HEK293 (cell line): ENCODE data around the gene GID4.

Experiments
- CTCF ChIA-PET: fragments of 350-600 bp; formaldehyde crosslinking; extraction: SDS; loops from one replicate; lab custom pipeline; 2021; ENCODE audit warnings: antibody characterized with exemption; lab: Yijun Ruan, JAX
- POLR2A ChIA-PET: fragments of 300-600 bp; formaldehyde crosslinking; extraction: SDS; loops from one replicate; lab custom pipeline; 2020; ENCODE audit warnings: antibody characterized with exemption, inconsistent platforms; lab: Yijun Ruan, JAX
- H3K27ac ChIP-seq: fragments of 200-500 bp; sonication (Bioruptor generic); 2 replicates; pipeline ENCODE4 v1.5.1; 2014; ENCODE audit warnings: low read depth, low read length, control low read depth, inconsistent platforms; ENCODE audit errors: extremely low read depth
- H3K36me3 ChIP-seq, 2 experiments: fragments of 200-500 bp in 1 of 2; sonication (Bioruptor generic) in 1 of 2; 1 replicate in 1 of 2; 2 replicates in 1 of 2; pipeline ENCODE4 v1.5.1; 2014 to 2017; ENCODE audit warnings: inconsistent platforms in 2 of 2, low read length in 2 of 2; ENCODE audit not compliant: control insufficient read depth in 2 of 2, insufficient read depth in 1 of 2
- H3K4me1 ChIP-seq: fragments of 200-500 bp; sonication (Bioruptor generic); 2 replicates; pipeline ENCODE4 v1.5.1; 2014; ENCODE audit warnings: mild to moderate bottlenecking, low read length, inconsistent platforms; ENCODE audit not compliant: control insufficient read depth, insufficient read depth
- H3K4me3 ChIP-seq: 2 replicates; pipeline ENCODE4 v1.5.1; 2011; ENCODE audit warnings: low read depth, mild to moderate bottlenecking, control low read depth, low read length, moderate library complexity
- H3K9me3 ChIP-seq: fragments of 200-500 bp; sonication (Bioruptor generic); 2 replicates; pipeline ENCODE4 v1.5.1; 2014; ENCODE audit warnings: low read depth, low read length, inconsistent platforms; ENCODE audit not compliant: control insufficient read depth, insufficient read depth
- EGR2 ChIP-seq: fragments of 450-650 bp; formaldehyde crosslinking; IDR thresholded peaks from 2 replicates; pipeline ENCODE4 v1.5.1; 2016; ENCODE audit warnings: low read depth, missing biosample characterization, missing genetic modification characterization
- GFI1B ChIP-seq: fragments of 450-650 bp; formaldehyde crosslinking; IDR thresholded peaks from 2 replicates; pipeline ENCODE4 v1.5.1; 2016; ENCODE audit warnings: missing biosample characterization, missing genetic modification characterization
- KLF16 ChIP-seq: fragments of 450-650 bp; formaldehyde crosslinking; IDR thresholded peaks from 2 replicates; pipeline ENCODE4 v1.5.1; 2017; ENCODE audit warnings: missing biosample characterization, missing genetic modification characterization
- MZF1 ChIP-seq: fragments of 450-650 bp; formaldehyde crosslinking; IDR thresholded peaks from 2 replicates; pipeline ENCODE4 v1.5.1; 2017; ENCODE audit warnings: missing biosample characterization, missing genetic modification characterization, borderline replicate concordance
- ZBTB44 ChIP-seq: fragments of 450-650 bp; IDR thresholded peaks from 2 replicates; pipeline ENCODE4 v1.5.1; 2018; ENCODE audit warnings: missing biosample characterization, mild to moderate bottlenecking, missing genetic modification characterization
- ZBTB48 ChIP-seq: fragments of 450-650 bp; formaldehyde crosslinking; IDR thresholded peaks from 2 replicates; pipeline ENCODE4 v1.5.1; 2016; ENCODE audit warnings: missing biosample characterization, missing genetic modification characterization
- ZNF174 ChIP-seq: fragments of 450-650 bp; formaldehyde crosslinking; IDR thresholded peaks from 2 replicates; pipeline ENCODE4 v1.5.0; 2017; ENCODE audit warnings: missing biosample characterization, mild to moderate bottlenecking, missing genetic modification characterization
- ZNF221 ChIP-seq: fragments of 450-650 bp; formaldehyde crosslinking; IDR thresholded peaks from 2 replicates; pipeline ENCODE4 v1.5.1; 2017; ENCODE audit warnings: missing biosample characterization, missing genetic modification characterization, borderline replicate concordance
- ZNF266 ChIP-seq: fragments of 450-650 bp; formaldehyde crosslinking; IDR thresholded peaks from 2 replicates; pipeline ENCODE4 v1.5.1; 2016; ENCODE audit warnings: missing biosample characterization, missing genetic modification characterization, low read depth
- ZNF514 ChIP-seq: fragments of 450-650 bp; formaldehyde crosslinking; IDR thresholded peaks from 2 replicates; pipeline ENCODE4 v1.5.1; 2016; ENCODE audit warnings: missing biosample characterization, missing genetic modification characterization
- ZNF529 ChIP-seq: fragments of 450-650 bp; formaldehyde crosslinking; IDR thresholded peaks from 2 replicates; pipeline ENCODE4 v1.5.1; 2017; ENCODE audit warnings: missing genetic modification characterization, missing biosample characterization; ENCODE audit not compliant: insufficient replicate concordance
- ZNF600 ChIP-seq: fragments of 450-650 bp; formaldehyde crosslinking; IDR thresholded peaks from 2 replicates; pipeline ENCODE4 v1.5.1; 2016; ENCODE audit warnings: missing biosample characterization, missing genetic modification characterization
- ZNF660 ChIP-seq: fragments of 450-650 bp; IDR thresholded peaks from 2 replicates; pipeline ENCODE4 v1.5.1; 2018; ENCODE audit warnings: missing biosample characterization, mild to moderate bottlenecking, missing genetic modification characterization
- ZNF670 ChIP-seq: fragments of 450-650 bp; formaldehyde crosslinking; IDR thresholded peaks from 2 replicates; pipeline ENCODE4 v1.5.1; 2016; ENCODE audit warnings: missing biosample characterization, missing genetic modification characterization, low read depth
- ZNF747 ChIP-seq: fragments of 450-650 bp; formaldehyde crosslinking; IDR thresholded peaks from 2 replicates; pipeline ENCODE4 v1.5.1; 2016; ENCODE audit warnings: missing biosample characterization, missing genetic modification characterization
- ZNF830 ChIP-seq: fragments of 450-650 bp; IDR thresholded peaks from 2 replicates; pipeline ENCODE4 v1.5.0; 2018; ENCODE audit warnings: missing biosample characterization, missing genetic modification characterization, low read depth, mild to moderate bottlenecking, moderate library complexity
- ZNF837 ChIP-seq: fragments of 450-650 bp; formaldehyde crosslinking; IDR thresholded peaks from 2 replicates; pipeline ENCODE4 v1.5.1; 2016; ENCODE audit warnings: missing biosample characterization, missing genetic modification characterization
- ZSCAN23 ChIP-seq: fragments of 450-650 bp; formaldehyde crosslinking; IDR thresholded peaks from 2 replicates; pipeline ENCODE4 v1.5.1; 2016; ENCODE audit warnings: missing biosample characterization, missing genetic modification characterization
- TF ChIP-seq, protein P1 (sequence below): fragments of 450-650 bp; formaldehyde crosslinking; conservative IDR thresholded peaks from 2 replicates; pipeline ENCODE4 v1.5.1; 2016; ENCODE audit warnings: low read depth, missing biosample characterization, missing genetic modification characterization
- TF ChIP-seq, protein P2 (sequence below): fragments of 450-650 bp; formaldehyde crosslinking; IDR thresholded peaks from 2 replicates; pipeline ENCODE4 v1.5.1; 2016; ENCODE audit warnings: missing biosample characterization, missing genetic modification characterization
- TF ChIP-seq, protein P3 (sequence below): fragments of 450-650 bp; formaldehyde crosslinking; IDR thresholded peaks from 2 replicates; pipeline ENCODE4 v1.5.1; 2016; ENCODE audit warnings: missing biosample characterization, missing genetic modification characterization

Gene GID4

DNA sequence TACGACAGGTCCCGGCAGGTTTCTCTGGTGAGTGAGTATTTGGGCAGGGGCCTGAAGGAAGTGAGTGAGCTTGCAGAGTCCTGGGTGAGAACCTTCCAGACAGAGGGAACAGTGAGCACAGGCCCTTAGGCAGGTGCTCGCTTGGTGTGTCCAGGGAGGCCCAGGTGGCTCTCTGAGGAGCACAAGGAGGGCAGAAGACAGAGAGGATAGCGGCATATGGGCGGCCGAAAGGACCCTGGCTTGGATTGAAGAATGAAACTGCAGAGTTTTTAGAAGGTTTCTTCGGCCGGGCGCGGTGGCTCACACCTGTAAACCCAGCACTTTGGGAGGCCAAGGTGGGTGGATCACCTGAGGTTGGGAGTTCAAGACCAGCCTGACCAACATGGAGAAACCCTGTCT is 55.2 kb downstream of the GID4 start:
- Histone ChIP-seq H3K4me3 (no peak overlapping the region), H3K9me3 (no peaks in the 10 kb centered on the region), H3K36me3 (peaks cover 39 to 78% of the 10 kb centered on the region in 2 experiments), H3K27ac (no peak overlapping the region), H3K4me1 (no peaks in the 10 kb centered on the region)
- POLR2A ChIA-PET: interaction anchor here (0.5 to 1.9 kb wide), 2 partner anchors 15 to 89 kb away, joined by 5 to 10 read pairs; partner anchors contain the start of gene MYO15A
- TF ChIP-seq ZNF174 (no peak), ZNF266 (tag by site-specific recombination) (no peak), ZNF514 (tag by site-specific recombination) (no peak), MZF1 (tag by site-specific recombination) (no peak), ZNF600 (0 out of 2 replicates have a peak, but pooled peaks have one; percentile 5), ZNF830 (tag by site-specific recombination) (no peak)
- CTCF ChIA-PET: interaction anchor here (0.5 to 1.4 kb wide), 9 partner anchors 30 to 124 kb away, joined by 3 to 5 read pairs (median 3); no protein-coding TSS in a partner anchor

- H3K36me3 ChIP-seq: peaks cover 21 to 92% of the 10 kb centered on the region in 2 experiments
- ChIA-PET POLR2A (interaction anchor here (0.7 kb wide), 1 partner anchor 11 kb away, joined by 3 read pairs; no protein-coding TSS in a partner anchor), CTCF (interaction anchor here (0.8 to 1.1 kb wide), 2 partner anchors 30 to 598 kb away, joined by 3 read pairs; no protein-coding TSS in a partner anchor)
- TF ChIP-seq, protein P1, sequence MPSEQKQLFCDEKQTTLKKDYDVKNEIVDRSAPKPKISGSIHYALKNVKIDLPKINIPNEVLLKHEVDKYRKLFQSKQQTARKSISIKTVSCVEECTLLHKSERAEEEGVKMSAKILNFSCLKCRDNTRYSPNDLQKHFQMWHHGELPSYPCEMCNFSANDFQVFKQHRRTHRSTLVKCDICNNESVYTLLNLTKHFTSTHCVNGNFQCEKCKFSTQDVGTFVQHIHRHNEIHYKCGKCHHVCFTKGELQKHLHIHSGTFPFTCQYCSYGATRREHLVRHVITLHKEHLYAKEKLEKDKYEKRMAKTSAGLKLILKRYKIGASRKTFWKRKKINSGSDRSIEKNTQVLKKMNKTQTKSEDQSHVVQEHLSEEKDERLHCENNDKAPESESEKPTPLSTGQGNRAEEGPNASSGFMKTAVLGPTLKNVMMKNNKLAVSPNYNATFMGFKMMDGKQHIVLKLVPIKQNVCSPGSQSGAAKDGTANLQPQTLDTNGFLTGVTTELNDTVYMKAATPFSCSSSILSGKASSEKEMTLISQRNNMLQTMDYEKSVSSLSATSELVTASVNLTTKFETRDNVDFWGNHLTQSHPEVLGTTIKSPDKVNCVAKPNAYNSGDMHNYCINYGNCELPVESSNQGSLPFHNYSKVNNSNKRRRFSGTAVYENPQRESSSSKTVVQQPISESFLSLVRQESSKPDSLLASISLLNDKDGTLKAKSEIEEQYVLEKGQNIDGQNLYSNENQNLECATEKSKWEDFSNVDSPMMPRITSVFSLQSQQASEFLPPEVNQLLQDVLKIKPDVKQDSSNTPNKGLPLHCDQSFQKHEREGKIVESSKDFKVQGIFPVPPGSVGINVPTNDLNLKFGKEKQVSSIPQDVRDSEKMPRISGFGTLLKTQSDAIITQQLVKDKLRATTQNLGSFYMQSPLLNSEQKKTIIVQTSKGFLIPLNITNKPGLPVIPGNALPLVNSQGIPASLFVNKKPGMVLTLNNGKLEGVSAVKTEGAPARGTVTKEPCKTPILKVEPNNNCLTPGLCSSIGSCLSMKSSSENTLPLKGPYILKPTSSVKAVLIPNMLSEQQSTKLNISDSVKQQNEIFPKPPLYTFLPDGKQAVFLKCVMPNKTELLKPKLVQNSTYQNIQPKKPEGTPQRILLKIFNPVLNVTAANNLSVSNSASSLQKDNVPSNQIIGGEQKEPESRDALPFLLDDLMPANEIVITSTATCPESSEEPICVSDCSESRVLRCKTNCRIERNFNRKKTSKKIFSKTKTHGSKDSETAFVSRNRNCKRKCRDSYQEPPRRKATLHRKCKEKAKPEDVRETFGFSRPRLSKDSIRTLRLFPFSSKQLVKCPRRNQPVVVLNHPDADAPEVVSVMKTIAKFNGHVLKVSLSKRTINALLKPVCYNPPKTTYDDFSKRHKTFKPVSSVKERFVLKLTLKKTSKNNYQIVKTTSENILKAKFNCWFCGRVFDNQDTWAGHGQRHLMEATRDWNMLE (tag by site-specific recombination): no peak
- TF ChIP-seq ZBTB48 (tag by site-specific recombination): no peak
- TF ChIP-seq ZNF747 (tag by site-specific recombination): no peak
- TF ChIP-seq EGR2 (tag by site-specific recombination): no peak
- TF ChIP-seq, protein P2, sequence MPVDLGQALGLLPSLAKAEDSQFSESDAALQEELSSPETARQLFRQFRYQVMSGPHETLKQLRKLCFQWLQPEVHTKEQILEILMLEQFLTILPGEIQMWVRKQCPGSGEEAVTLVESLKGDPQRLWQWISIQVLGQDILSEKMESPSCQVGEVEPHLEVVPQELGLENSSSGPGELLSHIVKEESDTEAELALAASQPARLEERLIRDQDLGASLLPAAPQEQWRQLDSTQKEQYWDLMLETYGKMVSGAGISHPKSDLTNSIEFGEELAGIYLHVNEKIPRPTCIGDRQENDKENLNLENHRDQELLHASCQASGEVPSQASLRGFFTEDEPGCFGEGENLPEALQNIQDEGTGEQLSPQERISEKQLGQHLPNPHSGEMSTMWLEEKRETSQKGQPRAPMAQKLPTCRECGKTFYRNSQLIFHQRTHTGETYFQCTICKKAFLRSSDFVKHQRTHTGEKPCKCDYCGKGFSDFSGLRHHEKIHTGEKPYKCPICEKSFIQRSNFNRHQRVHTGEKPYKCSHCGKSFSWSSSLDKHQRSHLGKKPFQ: no peak
- TF ChIP-seq ZNF221 (tag by site-specific recombination): no peak
- no peak for TF ChIP-seq ZSCAN23 (tag by site-specific recombination)
- no peak for TF ChIP-seq ZNF837 (tag by site-specific recombination)
- TF ChIP-seq, protein P3, sequence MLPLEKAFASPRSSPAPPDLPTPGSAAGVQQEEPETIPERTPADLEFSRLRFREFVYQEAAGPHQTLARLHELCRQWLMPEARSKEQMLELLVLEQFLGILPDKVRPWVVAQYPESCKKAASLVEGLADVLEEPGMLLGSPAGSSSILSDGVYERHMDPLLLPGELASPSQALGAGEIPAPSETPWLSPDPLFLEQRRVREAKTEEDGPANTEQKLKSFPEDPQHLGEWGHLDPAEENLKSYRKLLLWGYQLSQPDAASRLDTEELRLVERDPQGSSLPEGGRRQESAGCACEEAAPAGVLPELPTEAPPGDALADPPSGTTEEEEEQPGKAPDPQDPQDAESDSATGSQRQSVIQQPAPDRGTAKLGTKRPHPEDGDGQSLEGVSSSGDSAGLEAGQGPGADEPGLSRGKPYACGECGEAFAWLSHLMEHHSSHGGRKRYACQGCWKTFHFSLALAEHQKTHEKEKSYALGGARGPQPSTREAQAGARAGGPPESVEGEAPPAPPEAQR (tag by site-specific recombination): no peak
- TF ChIP-seq ZBTB44 (tag by site-specific recombination): no peak
- no peak for TF ChIP-seq GFI1B (tag by site-specific recombination)
- TF ChIP-seq ZNF670 (tag by site-specific recombination): no peak
- no peak for TF ChIP-seq ZNF660 (tag by site-specific recombination)
- no peak for TF ChIP-seq ZNF529 (tag by site-specific recombination)
- no peak for TF ChIP-seq KLF16 (tag by site-specific recombination)
- no peaks in the 10 kb centered on the region for H3K9me3 ChIP-seq
- H3K4me1 ChIP-seq: no peaks in the 10 kb centered on the region
- H3K4me3 ChIP-seq: no peak overlapping the region
- no peak overlapping the region for H3K27ac ChIP-seq
These were observed 60.3 kb downstream of the GID4 start for GRCh38 chr17:18099516-18099915.
